CD8-positive, alpha-beta memory T cell (primary cell): Measurements from ENCODE around the gene NUP93. TPM values are rescaled to one million over a fixed set of nuclear protein-coding genes. Genes with fewer than 3 reads are reported as not detected.

ENCODE experiments used
- CTCF ChIA-PET: fragments of 350-600 bp; sonication (Branson Sonifier 250); formaldehyde crosslinking; loops from one replicate; lab custom pipeline; 2021; ENCODE audit warnings: antibody characterized with exemption; lab: Charles Lee
- POLR2A ChIA-PET: fragments of 350-600 bp; sonication (Branson Sonifier 250); formaldehyde crosslinking; loops from one replicate; lab custom pipeline; 2021; ENCODE audit warnings: antibody characterized with exemption; lab: Charles Lee
- DNase-seq, 5 donors: peaks; one replicate each; pipeline versions ENCODE4 v3.0.0 to v3.0.0-alpha.2; 2020 to 2022; ENCODE audit warnings: mixed read lengths in 1 of 5
- H3K27ac ChIP-seq: one replicate; pipeline ENCODE4 v1.7.0; 2013; ENCODE audit warnings: low read depth, mild to moderate bottlenecking, low read length, moderate library complexity
- H3K27me3 ChIP-seq: 2 replicates; pipeline ENCODE4 v1.7.0; 2013; ENCODE audit warnings: low read length, mild to moderate bottlenecking; ENCODE audit not compliant: insufficient read depth, poor library complexity, severe bottlenecking
- H3K36me3 ChIP-seq: 2 replicates; pipeline ENCODE4 v1.7.0; 2013; ENCODE audit warnings: mild to moderate bottlenecking, low read length, moderate library complexity; ENCODE audit not compliant: insufficient read depth
- H3K4me1 ChIP-seq: 2 replicates; pipeline ENCODE4 v1.7.0; 2013; ENCODE audit warnings: mild to moderate bottlenecking, low read length, moderate library complexity; ENCODE audit not compliant: insufficient read depth
- H3K4me3 ChIP-seq: 2 replicates; pipeline ENCODE4 v1.7.0; 2013; ENCODE audit warnings: mild to moderate bottlenecking, low read length
- H3K9me3 ChIP-seq: 2 replicates; pipeline ENCODE4 v1.7.0; 2013; ENCODE audit warnings: mild to moderate bottlenecking, low read length
- H3K27ac Mint-ChIP-seq, 8 donors: one replicate each; pipeline ENCODE4 v1.8.0; 2020 to 2021; ENCODE audit warnings: mixed read lengths in 8 of 8, mild to moderate bottlenecking in 6 of 8, inconsistent platforms in 3 of 8, moderate library complexity in 3 of 8
- H3K27me3 Mint-ChIP-seq, 2 donors: one replicate each; pipeline ENCODE4 v1.8.0; 2020 to 2021; ENCODE audit warnings: mixed read lengths in 2 of 2, mild to moderate bottlenecking in 1 of 2, moderate library complexity in 1 of 2
- H3K36me3 Mint-ChIP-seq, 3 donors: one replicate each; pipeline ENCODE4 v1.8.0; 2020 to 2021; ENCODE audit warnings: mixed read lengths in 3 of 3, inconsistent platforms in 1 of 3, mild to moderate bottlenecking in 1 of 3
- H3K4me1 Mint-ChIP-seq, 3 donors: one replicate each; pipeline ENCODE4 v1.8.0; 2020 to 2021; ENCODE audit warnings: mixed read lengths in 3 of 3, inconsistent platforms in 1 of 3, mild to moderate bottlenecking in 1 of 3
- H3K4me3 Mint-ChIP-seq, 7 donors: one replicate each; pipeline ENCODE4 v1.8.0; 2020 to 2021; ENCODE audit warnings: mixed read lengths in 7 of 7, mild to moderate bottlenecking in 6 of 7, moderate library complexity in 4 of 7, inconsistent platforms in 2 of 7
- H3K9me3 Mint-ChIP-seq, 5 donors: one replicate each; pipeline ENCODE4 v1.8.0; 2020 to 2022; ENCODE audit warnings: mixed read lengths in 5 of 5, mild to moderate bottlenecking in 3 of 5, moderate library complexity in 2 of 5, inconsistent platforms in 1 of 5
- polyA plus RNA-seq: library from polyadenylated mRNA; unstranded; fragments of 300-500 nt; fragmentation: Illumina TruSeq; gene quantifications from one replicate; pipeline ENCODE4 v1.2.3, GENCODE V29; 2021
- total RNA-seq, 2 experiments: library from RNA; stranded (reverse); gene quantifications; one replicate each; pipeline ENCODE4 v1.2.3, GENCODE V29; 2021

The NUP93 gene
- total and polyA plus RNA-seq, 3 experiments from 2014 or later, result 93.8 to 155 (median 153) TPM

- CTCF ChIA-PET, result interaction anchor here (0.7 to 4.7 kb wide), 5 partner anchors 18 to 123 kb away, joined by 3 to 65 read pairs (median 17); partner anchors contain the start of genes MT1X and MT2A
- H3K36me3 Mint-ChIP-seq, result peaks cover 0 to 6% (median 0%) of the 10 kb centered on the region in 3 donors
- H3K4me3 Mint-ChIP-seq, result no peak overlapping the region
- peaks cover 0 to 2% (median 0%) of the 10 kb centered on the region in 5 donors for H3K9me3 Mint-ChIP-seq
- POLR2A ChIA-PET, result no interaction called here
- Histone ChIP-seq H3K4me3 (no peak overlapping the region), H3K36me3 (no peaks in the 10 kb centered on the region), H3K9me3 (no peaks in the 10 kb centered on the region), H3K27me3 (no peaks in the 10 kb centered on the region), H3K27ac (no peak overlapping the region), H3K4me1 (peaks cover 11% of the 10 kb centered on the region)
- peaks cover 6 to 11% (median 10%) of the 10 kb centered on the region in 3 donors for H3K4me1 Mint-ChIP-seq
- DNase-seq, result no peak
- no peaks in the 10 kb centered on the region for H3K27me3 Mint-ChIP-seq
- H3K27ac Mint-ChIP-seq, result peak overlapping the region in 2 of 8 donors; percentile 9 to 13
Measured at GRCh38 chr16:56700195-56700594, 29.7 kb upstream of the NUP93 start.

DNA sequence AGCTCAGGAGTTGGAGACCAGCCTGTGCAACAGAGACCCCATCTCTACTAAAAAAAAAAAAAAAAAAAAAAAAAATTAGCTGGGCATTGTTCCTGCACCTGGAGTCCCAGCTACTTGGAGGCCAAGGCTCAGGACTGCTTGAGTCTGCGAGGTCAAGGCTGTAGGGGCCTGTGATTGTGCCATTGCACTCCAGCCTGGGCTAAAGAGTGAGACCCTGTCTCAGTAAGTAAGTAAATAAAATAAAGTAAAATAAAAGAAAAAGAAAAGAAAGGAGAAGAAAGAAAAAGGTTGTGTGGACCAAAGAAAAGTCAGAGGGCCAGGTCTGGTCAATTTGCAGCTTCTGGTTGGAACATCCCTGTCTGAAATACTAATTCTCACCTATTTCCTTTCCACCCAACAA lies 29.3 kb upstream of the NUP93 start:
- no peak overlapping the region for H3K4me3 ChIP-seq
- no peaks in the 10 kb centered on the region for H3K27me3 ChIP-seq
- no peaks in the 10 kb centered on the region for H3K9me3 ChIP-seq
- peaks cover 11% of the 10 kb centered on the region for H3K4me1 ChIP-seq
- no peak for DNase-seq
- Mint-ChIP-seq H3K27me3 (no peaks in the 10 kb centered on the region), H3K9me3 (peaks cover 0 to 2% (median 0%) of the 10 kb centered on the region in 5 donors), H3K36me3 (peaks cover 0 to 6% (median 0%) of the 10 kb centered on the region in 3 donors), H3K4me1 (peaks cover 6 to 11% (median 10%) of the 10 kb centered on the region in 3 donors), H3K27ac (peak overlapping the region in 1 of 8 donors; percentile 23), H3K4me3 (no peak overlapping the region)
- no peak overlapping the region for H3K27ac ChIP-seq
- ChIA-PET CTCF (interaction anchor here (0.7 to 4.7 kb wide), 7 partner anchors 19 to 187 kb away, joined by 3 to 65 read pairs (median 17); partner anchors contain the start of genes MT1X and MT2A), POLR2A (no interaction called here)
- no peaks in the 10 kb centered on the region for H3K36me3 ChIP-seq

DNA sequence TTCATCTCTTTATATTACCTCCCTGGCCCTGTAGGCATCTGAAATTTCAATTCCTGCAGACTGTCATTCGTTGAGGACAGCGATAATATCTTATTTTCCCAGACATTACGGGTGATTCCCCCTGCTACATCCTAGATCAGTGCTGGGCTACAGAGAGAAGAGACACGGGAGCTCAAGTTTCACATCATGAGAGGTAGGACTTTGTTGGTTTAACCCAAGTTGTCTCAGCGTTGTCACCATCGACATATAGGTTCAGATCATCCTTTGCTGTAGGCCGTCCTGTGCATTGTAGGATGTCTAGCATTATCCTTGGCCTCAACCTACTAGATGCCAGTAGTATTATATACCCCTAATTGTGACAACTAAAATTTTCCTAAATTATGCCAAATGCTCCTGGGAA lies 28.4 kb upstream of the NUP93 start:
- H3K9me3 ChIP-seq, result no peaks in the 10 kb centered on the region
- no peak overlapping the region for H3K4me3 Mint-ChIP-seq
- DNase-seq, result no peak
- POLR2A ChIA-PET, result interaction anchor here (0.6 to 2.0 kb wide), 5 partner anchors 19 to 129 kb away, joined by 3 to 13 read pairs (median 5); partner anchors contain the start of gene MT1X
- H3K27me3 ChIP-seq, result no peaks in the 10 kb centered on the region
- peaks cover 0 to 2% (median 0%) of the 10 kb centered on the region in 5 donors for H3K9me3 Mint-ChIP-seq
- no peaks in the 10 kb centered on the region for H3K27me3 Mint-ChIP-seq
- peaks cover 6 to 11% (median 10%) of the 10 kb centered on the region in 3 donors for H3K4me1 Mint-ChIP-seq
- peaks cover 0 to 6% (median 0%) of the 10 kb centered on the region in 3 donors for H3K36me3 Mint-ChIP-seq
- no peaks in the 10 kb centered on the region for H3K36me3 ChIP-seq
- no peak overlapping the region for H3K4me3 ChIP-seq
- CTCF ChIA-PET, result interaction anchor here (0.6 to 4.7 kb wide), 31 partner anchors 9 to 270 kb away, joined by 3 to 65 read pairs (median 5); partner anchors contain the start of genes MT1H, MT1X and MT2A
- H3K4me1 ChIP-seq, result peaks cover 11% of the 10 kb centered on the region
- no peak overlapping the region for H3K27ac ChIP-seq
- peak overlapping the region in 6 of 8 donors; percentile 8 to 63 (median 46) for H3K27ac Mint-ChIP-seq

DNA sequence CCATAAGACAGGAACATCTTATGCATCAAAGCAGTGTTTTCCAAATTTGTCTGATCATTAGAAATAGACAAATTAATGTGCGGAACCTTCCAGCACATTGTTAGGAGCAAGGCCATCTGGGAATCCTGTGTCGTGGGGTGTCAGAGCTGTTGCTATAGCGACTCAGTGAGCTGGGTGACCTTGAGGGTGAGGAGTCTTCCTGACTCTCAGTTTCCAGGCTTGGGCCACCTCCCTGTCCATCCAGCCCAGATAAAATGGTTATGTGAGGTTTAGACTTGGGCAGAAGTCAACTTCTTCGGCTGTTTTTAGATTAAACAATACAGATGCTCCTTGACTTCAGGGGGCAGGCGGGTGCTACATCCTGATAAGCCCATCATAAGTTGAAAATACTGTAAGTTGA lies 27.1 kb upstream of the NUP93 start:
- ChIA-PET POLR2A (interaction anchor here (1.4 to 2.0 kb wide), 3 partner anchors 20 to 130 kb away, joined by 5 to 13 read pairs (median 7); partner anchors contain the start of gene MT1X), CTCF (interaction anchor here (0.9 to 4.7 kb wide), 23 partner anchors 11 to 245 kb away, joined by 3 to 65 read pairs (median 5); partner anchors contain the start of genes MT1H and MT2A)
- Histone ChIP-seq H3K4me3 (no peak overlapping the region), H3K27ac (no peak overlapping the region), H3K4me1 (peaks cover 14% of the 10 kb centered on the region), H3K9me3 (no peaks in the 10 kb centered on the region), H3K27me3 (no peaks in the 10 kb centered on the region), H3K36me3 (no peaks in the 10 kb centered on the region)
- H3K4me3 Mint-ChIP-seq, result no peak overlapping the region
- no peaks in the 10 kb centered on the region for H3K36me3 Mint-ChIP-seq
- H3K27me3 Mint-ChIP-seq, result no peaks in the 10 kb centered on the region
- H3K27ac Mint-ChIP-seq, result peak overlapping the region in 1 of 8 donors; percentile 47
- H3K9me3 Mint-ChIP-seq, result peaks cover 0 to 1% (median 0%) of the 10 kb centered on the region in 5 donors
- DNase-seq, result no peak
- peaks cover 8 to 15% (median 14%) of the 10 kb centered on the region in 3 donors for H3K4me1 Mint-ChIP-seq

GRCh38 chr16:56708525-56709442 lies 21.1 kb upstream of the NUP93 start:
- Histone ChIP-seq H3K4me3 (peak overlapping the region; percentile 56), H3K36me3 (no peaks in the 10 kb centered on the region), H3K4me1 (peaks cover 29% of the 10 kb centered on the region), H3K9me3 (no peaks in the 10 kb centered on the region), H3K27me3 (no peaks in the 10 kb centered on the region), H3K27ac (peak overlapping the region; percentile 30)
- Mint-ChIP-seq H3K27ac (peak overlapping the region; percentile 88 to 97 (median 94)), H3K4me3 (peak overlapping the region; percentile 86 to 94 (median 88)), H3K9me3 (no peaks in the 10 kb centered on the region), H3K4me1 (peaks cover 37 to 54% (median 52%) of the 10 kb centered on the region in 3 donors), H3K27me3 (no peaks in the 10 kb centered on the region), H3K36me3 (peaks cover 0 to 9% (median 5%) of the 10 kb centered on the region in 3 donors)
- ChIA-PET CTCF (interaction anchor here (0.6 to 3.8 kb wide), 7 partner anchors 9 to 242 kb away, joined by 3 to 26 read pairs (median 5); partner anchors contain the start of gene MT2A), POLR2A (interaction anchor here (0.8 to 1.3 kb wide), 5 partner anchors 21 to 223 kb away, joined by 3 to 8 read pairs (median 3); partner anchors contain the start of genes HERPUD1, MT2A and NUP93)
- DNase-seq, result peak; percentile 11 to 67 (median 39)

GRCh38 chr16:56709443-56710040 lies 20.4 kb upstream of the NUP93 start:
- Mint-ChIP-seq H3K4me3 (peak overlapping the region; percentile 86 to 94 (median 88)), H3K9me3 (no peaks in the 10 kb centered on the region), H3K27me3 (no peaks in the 10 kb centered on the region), H3K36me3 (peaks cover 0 to 9% (median 5%) of the 10 kb centered on the region in 3 donors), H3K4me1 (peaks cover 37 to 54% (median 52%) of the 10 kb centered on the region in 3 donors), H3K27ac (peak overlapping the region; percentile 88 to 97 (median 94))
- Histone ChIP-seq H3K27me3 (no peaks in the 10 kb centered on the region), H3K27ac (peak overlapping the region; percentile 30), H3K36me3 (no peaks in the 10 kb centered on the region), H3K4me1 (peaks cover 29% of the 10 kb centered on the region), H3K9me3 (no peaks in the 10 kb centered on the region), H3K4me3 (peak overlapping the region; percentile 56)
- no peak for DNase-seq
- CTCF ChIA-PET, result interaction anchor here (2.3 to 3.8 kb wide), 2 partner anchors 133 to 196 kb away, joined by 6 to 26 read pairs; no protein-coding TSS in a partner anchor
- POLR2A ChIA-PET, result interaction anchor here (1.3 kb wide), 1 partner anchor 222 kb away, joined by 8 read pairs; the partner anchor contains the start of gene HERPUD1

DNA sequence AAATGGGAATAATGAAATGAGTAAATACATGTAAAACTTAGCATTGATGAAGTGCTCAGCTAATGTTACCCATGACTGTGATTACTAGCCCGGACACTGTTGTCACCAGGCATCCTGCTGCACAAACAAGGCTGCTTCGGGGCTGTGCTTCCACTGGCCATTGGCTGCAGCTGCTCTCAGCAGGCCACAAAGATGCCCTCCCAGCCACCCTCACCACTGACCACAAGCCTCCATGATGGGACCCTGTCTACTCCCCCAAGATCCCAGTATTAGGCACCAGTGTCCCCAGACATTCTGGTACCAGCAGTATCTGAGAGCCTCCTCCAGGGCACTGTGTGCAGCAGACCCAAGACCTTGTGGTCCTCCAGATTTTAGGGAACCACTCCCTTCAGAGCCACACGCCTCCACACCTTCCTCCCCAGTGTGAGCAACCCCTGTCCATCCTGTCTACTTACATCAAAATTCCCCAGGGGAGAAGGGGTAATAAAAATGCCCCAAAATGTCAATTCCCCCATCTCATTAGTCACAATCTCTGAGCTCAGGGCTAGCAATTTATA lies 19.7 kb upstream of the NUP93 start:
- ChIA-PET POLR2A (no interaction called here), CTCF (interaction anchor here (1.2 to 2.3 kb wide), 2 partner anchors 8 to 196 kb away, joined by 4 to 6 read pairs; no protein-coding TSS in a partner anchor)

More for the DNA sequence above, 19.7 kb upstream of the NUP93 start:
- Histone ChIP-seq H3K27ac (no peak overlapping the region), H3K4me3 (no peak overlapping the region), H3K4me1 (peaks cover 29% of the 10 kb centered on the region), H3K27me3 (no peaks in the 10 kb centered on the region), H3K9me3 (no peaks in the 10 kb centered on the region), H3K36me3 (no peaks in the 10 kb centered on the region)
- Mint-ChIP-seq H3K27me3 (no peaks in the 10 kb centered on the region), H3K27ac (peak overlapping the region; percentile 88 to 97 (median 94)), H3K4me3 (peak overlapping the region; percentile 86 to 94 (median 88)), H3K4me1 (peaks cover 37 to 54% (median 52%) of the 10 kb centered on the region in 3 donors), H3K36me3 (peaks cover 0 to 9% (median 6%) of the 10 kb centered on the region in 3 donors), H3K9me3 (no peaks in the 10 kb centered on the region)
- DNase-seq, result no peak
